ENCODE measurements around the gene TBC1D24.

- TF ChIP-seq POLR2A (IDR thresholded peaks at IDR 0.05): no peak
- TF ChIP-seq CTCF (IDR thresholded peaks at IDR 0.05): no peak
Measured at GRCh38 chr16:2519711-2520080, 44.8 kb downstream of the TBC1D24 start.

All from heart left ventricle (tissue), 13 donors.